HFF-Myc (cell line): ENCODE measurements around the gene CYP2E1.

Source experiments
- DNase-seq: peaks from one replicate; pipeline ENCODE4 v3.0.0-alpha.2; 2011; ENCODE audit warnings: low read depth; ENCODE audit errors: extremely low read depth
- H3K4me3 ChIP-seq: replicated peaks from 2 replicates; pipeline ENCODE4 v1.5.1; 2011; ENCODE audit warnings: low read depth, mild to moderate bottlenecking, control low read depth, low read length
- CTCF ChIP-seq: IDR thresholded peaks from 2 replicates; pipeline ENCODE4 v1.5.1; 2012; ENCODE audit warnings: mild to moderate bottlenecking, low read depth, low read length, control low read depth; ENCODE audit errors: missing control alignments

The CYP2E1 gene

GRCh38 chr10:133526957-133527588 lies at the start of gene CYP2E1:
Gene CYP2E1 (plus strand): TSS chr10:133527363. CDS start chr10:133527396, 33 bp downstream.
- H3K4me3 ChIP-seq: no peak within 1 kb of the TSS
- TF ChIP-seq CTCF: no peak
- DNase-seq: no peak

GRCh38 chr10:133481086-133481643 lies 46.0 kb upstream of the CYP2E1 start:
- no peak for TF ChIP-seq CTCF
- no peak for DNase-seq
- no peak overlapping the region for H3K4me3 ChIP-seq

- DNase-seq: no peak
- TF ChIP-seq CTCF: no peak
- no peak overlapping the region for H3K4me3 ChIP-seq
Observed at GRCh38 chr10:133481657-133482056, 45.5 kb upstream of the CYP2E1 start.

- DNase-seq: no peak
- TF ChIP-seq CTCF: no peak
- no peak overlapping the region for H3K4me3 ChIP-seq
Observed at GRCh38 chr10:133484818-133485217, 42.3 kb upstream of the CYP2E1 start.

- DNase-seq: no peak
- TF ChIP-seq CTCF: no peak
- H3K4me3 ChIP-seq: no peak overlapping the region
Observed at GRCh38 chr10:133487085-133487484, 40.1 kb upstream of the CYP2E1 start.

- DNase-seq: no peak
- H3K4me3 ChIP-seq: no peak overlapping the region
- no peak for TF ChIP-seq CTCF
Observed at GRCh38 chr10:133488354-133488753, 38.8 kb upstream of the CYP2E1 start.
